Progenitor cell of endocrine pancreas (in vitro differentiated cells): ENCODE results near the gene PRSS50. TPM values are rescaled to one million over a fixed set of nuclear protein-coding genes. Genes with fewer than 3 reads are reported as not detected.

Experiments
- DNase-seq: peaks from one replicate; pipeline ENCODE4 v3.0.0; 2021; ENCODE audit warnings: low spot score; ENCODE audit not compliant: unreplicated experiment
- H3K27ac Mint-ChIP-seq: 2 replicates; pipeline ENCODE4 v1.8.0; 2021; ENCODE audit warnings: mild to moderate bottlenecking, moderate library complexity, mixed read lengths
- H3K27me3 Mint-ChIP-seq: 2 replicates; pipeline ENCODE4 v1.8.0; 2021; ENCODE audit warnings: mixed read lengths
- H3K36me3 Mint-ChIP-seq: 2 replicates; pipeline ENCODE4 v1.8.0; 2022; ENCODE audit warnings: mixed read lengths; ENCODE audit not compliant: insufficient read depth
- H3K4me1 Mint-ChIP-seq: 2 replicates; pipeline ENCODE4 v1.8.0; 2021; ENCODE audit warnings: low read depth, mixed read lengths
- H3K4me3 Mint-ChIP-seq: 2 replicates; pipeline ENCODE4 v1.8.0; 2021; ENCODE audit warnings: low read depth, mild to moderate bottlenecking, moderate library complexity, mixed read lengths
- H3K9me3 Mint-ChIP-seq: 2 replicates; pipeline ENCODE4 v1.8.0; 2021; ENCODE audit warnings: low read depth, mixed read lengths
- total RNA-seq: library from RNA; stranded (reverse); gene quantifications from 2 replicates; pipeline ENCODE4 v1.2.1, GENCODE V29; 2021
- TF ChIP-seq, protein P1 (sequence below): fragments of 200-600 bp; sonication (generic); IDR thresholded peaks from one replicate; pipeline ENCODE4 v1.5.0; 2021; ENCODE audit warnings: antibody characterized with exemption, mild to moderate bottlenecking; ENCODE audit not compliant: unreplicated experiment

Gene PRSS50
- total RNA-seq, 1 donor from 2014 or later: 1.9 TPM

DNA sequence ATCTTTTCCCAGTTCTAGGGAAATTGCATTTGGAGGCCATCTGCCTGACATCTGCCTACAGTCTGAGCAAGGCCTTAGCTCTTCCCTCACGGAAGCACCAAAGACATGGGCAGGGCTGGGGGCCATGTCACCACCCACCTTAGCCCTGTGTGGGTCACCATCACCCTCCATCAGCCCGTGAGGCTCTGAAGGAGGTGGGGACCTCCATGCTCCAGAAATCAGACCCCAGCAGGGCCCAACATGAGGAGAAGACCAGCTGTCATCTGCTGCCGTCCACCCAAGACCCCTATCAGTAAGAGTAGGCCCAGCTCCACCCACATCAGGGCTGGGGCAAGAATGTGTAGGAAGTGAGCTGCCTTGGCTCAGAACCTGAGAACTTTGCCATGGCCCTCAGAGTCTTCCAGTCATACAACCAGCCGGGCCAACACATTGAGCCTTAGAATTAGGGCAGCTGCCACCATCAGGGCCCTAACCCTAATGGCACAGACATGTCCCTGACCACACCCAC lies 14.6 kb downstream of the PRSS50 start:
- no peak overlapping the region for H3K27ac Mint-ChIP-seq
- DNase-seq: no peak
- H3K4me1 Mint-ChIP-seq: peaks cover 3% of the 10 kb centered on the region
- TF ChIP-seq, protein P1, sequence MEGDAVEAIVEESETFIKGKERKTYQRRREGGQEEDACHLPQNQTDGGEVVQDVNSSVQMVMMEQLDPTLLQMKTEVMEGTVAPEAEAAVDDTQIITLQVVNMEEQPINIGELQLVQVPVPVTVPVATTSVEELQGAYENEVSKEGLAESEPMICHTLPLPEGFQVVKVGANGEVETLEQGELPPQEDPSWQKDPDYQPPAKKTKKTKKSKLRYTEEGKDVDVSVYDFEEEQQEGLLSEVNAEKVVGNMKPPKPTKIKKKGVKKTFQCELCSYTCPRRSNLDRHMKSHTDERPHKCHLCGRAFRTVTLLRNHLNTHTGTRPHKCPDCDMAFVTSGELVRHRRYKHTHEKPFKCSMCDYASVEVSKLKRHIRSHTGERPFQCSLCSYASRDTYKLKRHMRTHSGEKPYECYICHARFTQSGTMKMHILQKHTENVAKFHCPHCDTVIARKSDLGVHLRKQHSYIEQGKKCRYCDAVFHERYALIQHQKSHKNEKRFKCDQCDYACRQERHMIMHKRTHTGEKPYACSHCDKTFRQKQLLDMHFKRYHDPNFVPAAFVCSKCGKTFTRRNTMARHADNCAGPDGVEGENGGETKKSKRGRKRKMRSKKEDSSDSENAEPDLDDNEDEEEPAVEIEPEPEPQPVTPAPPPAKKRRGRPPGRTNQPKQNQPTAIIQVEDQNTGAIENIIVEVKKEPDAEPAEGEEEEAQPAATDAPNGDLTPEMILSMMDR: no peak
- H3K4me3 Mint-ChIP-seq: no peak overlapping the region
- peaks cover 35% of the 10 kb centered on the region for H3K27me3 Mint-ChIP-seq
- H3K36me3 Mint-ChIP-seq: no peaks in the 10 kb centered on the region
- no peaks in the 10 kb centered on the region for H3K9me3 Mint-ChIP-seq

DNA sequence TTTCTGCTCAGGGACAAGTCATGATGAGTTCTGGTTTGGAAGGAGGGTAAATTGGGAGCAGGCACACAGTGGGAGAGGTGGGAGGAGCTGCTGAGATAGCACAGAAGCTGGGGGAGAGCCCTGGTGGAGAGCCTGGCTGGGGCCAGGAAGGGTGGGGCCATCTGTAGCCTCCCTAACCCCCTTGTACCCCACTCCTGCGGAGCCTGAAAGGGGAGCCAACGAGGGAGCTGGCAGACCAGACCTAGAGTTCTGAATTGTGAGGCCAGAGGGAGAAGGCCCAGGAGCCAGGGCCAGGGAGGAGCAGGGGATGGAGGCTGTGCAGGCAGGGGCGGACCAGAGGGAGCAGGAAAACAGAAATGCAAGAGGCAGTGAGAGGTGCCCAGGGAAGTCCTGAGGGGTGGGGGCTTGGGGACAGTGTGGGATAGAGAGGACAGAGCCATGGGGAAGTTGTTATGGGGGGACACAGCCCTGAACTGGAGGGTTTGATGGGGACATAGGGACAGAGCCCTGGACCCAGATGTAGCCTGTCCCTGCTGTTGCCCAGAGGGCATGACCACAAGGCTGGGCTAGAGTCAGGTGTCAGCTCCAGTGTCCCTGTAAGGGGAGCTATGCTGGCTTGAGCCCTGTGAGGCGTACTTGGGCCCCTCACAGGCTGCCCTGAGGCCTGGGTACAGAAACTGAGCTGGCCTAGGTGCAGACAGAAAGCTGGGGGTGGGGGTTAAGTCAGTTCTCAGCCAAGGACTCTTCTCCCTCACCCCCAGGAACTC lies 15.2 kb downstream of the PRSS50 start:
- H3K27ac Mint-ChIP-seq: no peak overlapping the region
- peaks cover 39% of the 10 kb centered on the region for H3K27me3 Mint-ChIP-seq
- H3K4me3 Mint-ChIP-seq: no peak overlapping the region
- DNase-seq: no peak
- H3K36me3 Mint-ChIP-seq: no peaks in the 10 kb centered on the region
- H3K9me3 Mint-ChIP-seq: no peaks in the 10 kb centered on the region
- H3K4me1 Mint-ChIP-seq: peaks cover 3% of the 10 kb centered on the region
- TF ChIP-seq, protein P1: no peak

DNA sequence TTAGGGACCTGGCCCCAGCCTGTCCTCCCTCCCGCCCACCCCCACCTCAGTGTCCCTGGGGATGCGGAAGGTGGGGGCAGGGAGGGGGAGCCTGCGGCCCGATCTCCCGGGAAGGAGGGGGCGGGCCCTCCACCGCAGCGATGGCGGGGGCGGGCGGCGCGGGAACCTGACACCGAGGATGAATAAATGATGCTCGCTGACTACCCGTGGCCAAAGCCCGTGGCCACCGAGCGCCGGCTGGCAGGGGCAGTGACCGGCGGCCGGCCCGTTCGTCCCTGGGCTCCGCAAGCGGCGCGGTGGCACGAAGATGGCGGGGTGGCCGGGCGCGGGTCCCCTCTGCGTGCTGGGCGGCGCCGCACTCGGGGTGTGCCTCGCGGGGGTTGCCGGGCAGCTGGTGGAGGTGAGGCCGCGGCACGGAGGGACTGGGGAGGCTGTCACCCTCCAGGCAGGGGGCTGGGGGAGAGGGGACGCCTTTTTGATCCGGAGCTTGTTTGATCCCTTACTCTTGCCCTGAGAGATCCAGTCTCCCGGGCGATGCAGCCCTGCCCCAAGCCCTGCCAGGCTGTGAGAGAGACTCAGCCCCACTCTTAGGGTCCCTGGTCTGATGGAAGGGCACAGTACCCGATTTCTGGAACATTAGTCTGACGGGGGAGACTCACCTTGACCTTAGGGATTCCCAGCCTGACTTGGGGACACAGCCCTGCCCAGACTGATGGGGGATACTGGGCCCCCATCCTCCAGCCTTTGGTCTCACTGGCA lies 16.3 kb downstream of the PRSS50 start, which contains the start of gene TMIE:
TSS of gene TMIE (plus strand) at position 212 of the 759 bp plus-strand sequence. CDS start at position 308, 96 bp downstream.
- Mint-ChIP-seq H3K27ac (no peak within 1 kb of the TSS), H3K4me1 (peaks cover 3% of the 10 kb centered on the region), H3K9me3 (no peaks in the 10 kb centered on the region), H3K4me3 (no peak within 1 kb of the TSS), H3K36me3 (no peaks in the 10 kb centered on the region), H3K27me3 (peaks cover 43% of the 10 kb centered on the region)
- TF ChIP-seq, protein P1: no peak
- DNase-seq: no peak

DNA sequence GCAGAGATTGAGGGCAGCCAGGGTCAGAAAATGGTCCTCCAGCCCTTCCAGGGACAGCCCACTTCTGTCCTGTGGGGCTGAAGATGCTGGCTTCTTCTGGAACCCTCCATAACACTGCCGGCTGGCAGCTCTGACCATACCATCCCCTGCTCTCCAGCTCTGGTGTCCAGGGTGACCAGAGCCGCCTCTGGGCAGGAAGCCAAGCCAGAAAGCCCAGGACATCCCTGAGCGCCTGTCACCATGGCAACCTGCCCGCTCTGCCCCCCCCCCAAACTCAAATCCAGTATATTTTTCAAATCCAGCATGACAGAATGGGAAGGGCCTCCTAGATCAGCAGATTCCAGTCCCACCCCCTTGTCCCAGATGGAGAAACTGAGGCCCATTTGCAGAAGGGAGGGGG lies 16.9 kb downstream of the PRSS50 start:
- H3K4me1 Mint-ChIP-seq: peaks cover 3% of the 10 kb centered on the region
- no peak for DNase-seq
- no peaks in the 10 kb centered on the region for H3K9me3 Mint-ChIP-seq
- TF ChIP-seq, protein P1: no peak
- no peak overlapping the region for H3K27ac Mint-ChIP-seq
- H3K27me3 Mint-ChIP-seq: peaks cover 43% of the 10 kb centered on the region
- H3K4me3 Mint-ChIP-seq: no peak overlapping the region
- no peaks in the 10 kb centered on the region for H3K36me3 Mint-ChIP-seq
